Measurements from ENCODE around the gene NOMO2.
"Not testable (repeated sequence)": the region's sequence is repeated elsewhere in the genome, so short reads cannot be mapped to it uniquely, and the experiment has no call there.

DNA sequence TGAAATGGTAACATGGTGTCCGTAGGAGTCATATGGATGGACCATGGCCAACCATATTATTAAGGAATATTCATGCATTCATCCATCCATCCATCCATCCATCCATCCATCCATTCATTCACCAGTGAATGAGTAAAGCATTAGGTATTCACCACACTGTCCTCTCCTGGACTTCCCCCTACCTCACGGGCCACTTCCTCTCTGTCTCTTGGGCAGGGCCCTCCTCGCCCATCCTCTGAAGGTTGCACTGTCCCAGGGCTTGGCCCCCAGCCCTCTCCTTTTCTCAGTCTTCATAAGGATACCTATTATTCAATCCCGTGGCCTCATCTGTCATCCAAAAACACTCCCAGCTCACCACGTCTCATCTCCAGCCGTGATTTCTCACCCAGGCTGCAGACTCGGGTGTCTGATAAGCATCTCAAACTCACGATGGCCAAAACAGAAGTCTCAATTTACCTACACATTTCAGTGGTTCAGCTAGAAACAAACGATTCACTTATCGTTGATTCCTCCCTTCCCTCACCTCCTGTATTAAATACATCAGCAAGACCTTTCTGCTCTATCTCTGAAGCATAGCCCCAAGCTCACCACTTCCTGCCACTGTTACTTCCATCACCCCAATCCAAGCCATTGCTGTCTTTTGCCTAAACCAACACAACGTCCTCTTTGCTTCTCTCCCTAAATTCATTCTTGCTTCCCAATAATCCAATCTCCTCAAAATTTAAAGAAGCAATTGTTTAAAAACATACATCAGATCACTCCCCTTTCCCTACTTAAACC is 69.6 kb downstream of the NOMO2 start:
- TF ChIP-seq, protein P1, sequence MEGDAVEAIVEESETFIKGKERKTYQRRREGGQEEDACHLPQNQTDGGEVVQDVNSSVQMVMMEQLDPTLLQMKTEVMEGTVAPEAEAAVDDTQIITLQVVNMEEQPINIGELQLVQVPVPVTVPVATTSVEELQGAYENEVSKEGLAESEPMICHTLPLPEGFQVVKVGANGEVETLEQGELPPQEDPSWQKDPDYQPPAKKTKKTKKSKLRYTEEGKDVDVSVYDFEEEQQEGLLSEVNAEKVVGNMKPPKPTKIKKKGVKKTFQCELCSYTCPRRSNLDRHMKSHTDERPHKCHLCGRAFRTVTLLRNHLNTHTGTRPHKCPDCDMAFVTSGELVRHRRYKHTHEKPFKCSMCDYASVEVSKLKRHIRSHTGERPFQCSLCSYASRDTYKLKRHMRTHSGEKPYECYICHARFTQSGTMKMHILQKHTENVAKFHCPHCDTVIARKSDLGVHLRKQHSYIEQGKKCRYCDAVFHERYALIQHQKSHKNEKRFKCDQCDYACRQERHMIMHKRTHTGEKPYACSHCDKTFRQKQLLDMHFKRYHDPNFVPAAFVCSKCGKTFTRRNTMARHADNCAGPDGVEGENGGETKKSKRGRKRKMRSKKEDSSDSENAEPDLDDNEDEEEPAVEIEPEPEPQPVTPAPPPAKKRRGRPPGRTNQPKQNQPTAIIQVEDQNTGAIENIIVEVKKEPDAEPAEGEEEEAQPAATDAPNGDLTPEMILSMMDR (IDR thresholded peaks at IDR 0.05) = not testable (repeated sequence)
- TF ChIP-seq, protein P2, sequence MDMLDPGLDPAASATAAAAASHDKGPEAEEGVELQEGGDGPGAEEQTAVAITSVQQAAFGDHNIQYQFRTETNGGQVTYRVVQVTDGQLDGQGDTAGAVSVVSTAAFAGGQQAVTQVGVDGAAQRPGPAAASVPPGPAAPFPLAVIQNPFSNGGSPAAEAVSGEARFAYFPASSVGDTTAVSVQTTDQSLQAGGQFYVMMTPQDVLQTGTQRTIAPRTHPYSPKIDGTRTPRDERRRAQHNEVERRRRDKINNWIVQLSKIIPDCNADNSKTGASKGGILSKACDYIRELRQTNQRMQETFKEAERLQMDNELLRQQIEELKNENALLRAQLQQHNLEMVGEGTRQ (IDR thresholded peaks at IDR 0.05) = not testable (repeated sequence)
- not testable (repeated sequence) for TF ChIP-seq POLR2A (IDR thresholded peaks at IDR 0.05; ENCODE audit: low read length); CBX8 (IDR thresholded peaks at IDR 0.05); HOXA7 (CRISPR knock-in tag; IDR thresholded peaks at IDR 0.05); CBX2 (IDR thresholded peaks at IDR 0.05; ENCODE audit: borderline replicate concordance, low read depth); MAFK (IDR thresholded peaks at IDR 0.05; ENCODE audit: partially characterized antibody); EP300 (IDR thresholded peaks at IDR 0.05)
- TF ChIP-seq, protein P3, sequence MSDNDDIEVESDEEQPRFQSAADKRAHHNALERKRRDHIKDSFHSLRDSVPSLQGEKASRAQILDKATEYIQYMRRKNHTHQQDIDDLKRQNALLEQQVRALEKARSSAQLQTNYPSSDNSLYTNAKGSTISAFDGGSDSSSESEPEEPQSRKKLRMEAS (IDR thresholded peaks at IDR 0.05) = not testable (repeated sequence)
